ENCODE results near the gene GTPBP1. TPM values are rescaled to one million over a fixed set of nuclear protein-coding genes. Genes with fewer than 3 reads are reported as not detected.

Gene GTPBP1
- total RNA-seq, 1 donor from 2014 or later = 36.5 TPM

DNA sequence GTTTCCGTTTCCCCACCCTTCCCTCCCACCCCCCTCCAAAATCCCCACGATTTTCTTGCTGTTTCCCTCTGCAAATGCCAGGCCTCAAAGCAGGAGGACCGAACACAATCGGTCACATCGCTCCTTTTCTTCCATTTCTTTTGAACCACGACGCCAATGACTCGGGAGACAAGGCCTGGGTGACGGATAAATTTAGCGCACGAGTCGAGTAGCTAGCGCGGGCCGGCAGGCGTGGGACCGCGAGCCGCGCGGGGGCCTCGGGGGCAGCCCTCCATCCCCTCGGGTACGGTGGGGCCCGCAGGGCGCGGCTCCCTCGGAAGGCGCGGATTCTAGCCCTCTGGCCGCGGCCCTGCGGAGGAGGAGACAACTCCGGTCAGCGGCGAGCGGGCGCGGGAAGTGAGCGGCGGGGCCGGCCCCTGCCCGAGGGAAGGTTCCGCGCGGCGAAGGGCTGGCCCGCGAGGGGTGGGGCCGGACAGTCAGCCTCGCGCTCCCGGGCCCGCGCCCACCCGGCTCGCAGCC is 5.4 kb upstream of the GTPBP1 start:
- DNase-seq (peak; percentile 87), ATAC-seq (peak; percentile 44)
- intact Hi-C loops (cut with micrococcal nuclease) = no loop called here

DNA sequence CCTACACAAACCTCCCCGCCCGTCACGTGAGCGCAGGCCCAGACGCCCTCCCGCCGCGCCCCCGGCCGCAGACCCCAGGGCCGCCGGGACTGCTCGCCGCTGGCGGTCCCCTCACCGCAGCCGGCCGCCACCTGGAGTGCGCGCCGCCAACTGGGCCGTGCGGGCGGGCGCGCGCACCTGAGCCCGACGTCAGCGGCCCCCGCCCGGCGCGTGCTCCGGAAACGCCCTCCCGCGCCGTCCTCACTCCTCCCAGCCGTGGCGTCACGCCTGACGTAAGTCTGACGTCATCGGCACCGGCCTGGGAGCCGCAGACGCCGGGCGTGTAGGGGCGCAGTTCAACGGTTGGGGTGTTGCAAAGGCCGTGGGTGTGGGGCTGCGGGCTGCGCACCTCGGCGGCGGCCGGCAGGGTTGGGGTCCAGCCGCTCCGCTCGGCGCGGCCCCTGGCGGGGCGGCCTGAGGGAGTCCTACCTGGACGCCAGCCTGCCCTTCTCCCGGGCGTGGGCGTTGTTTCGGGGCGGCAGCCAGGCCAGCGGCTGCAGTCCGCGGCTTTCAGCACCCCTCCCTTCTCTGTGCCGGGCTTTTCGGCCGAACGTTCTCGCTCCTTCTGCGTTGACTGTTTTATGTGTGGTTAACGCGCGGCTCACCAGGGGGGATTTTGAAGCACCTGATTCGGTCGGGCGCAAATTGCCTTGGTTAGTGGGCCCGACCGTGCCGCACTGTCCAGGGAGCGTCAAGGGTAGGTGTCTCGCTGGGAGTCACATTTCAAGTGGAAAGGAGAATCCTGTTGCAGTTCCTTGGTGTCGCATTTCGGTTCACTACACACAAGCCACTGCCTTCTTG is 4.7 kb upstream of the GTPBP1 start, which contains the start of gene JOSD1:
Gene JOSD1, minus strand, starts transcription at position 155 of the 840 bp plus-strand sequence. CDS start 956 bp downstream, outside the sequence.
- intact Hi-C loops (cut with micrococcal nuclease) = no loop called here
- peak; percentile 62 for ATAC-seq

DNA sequence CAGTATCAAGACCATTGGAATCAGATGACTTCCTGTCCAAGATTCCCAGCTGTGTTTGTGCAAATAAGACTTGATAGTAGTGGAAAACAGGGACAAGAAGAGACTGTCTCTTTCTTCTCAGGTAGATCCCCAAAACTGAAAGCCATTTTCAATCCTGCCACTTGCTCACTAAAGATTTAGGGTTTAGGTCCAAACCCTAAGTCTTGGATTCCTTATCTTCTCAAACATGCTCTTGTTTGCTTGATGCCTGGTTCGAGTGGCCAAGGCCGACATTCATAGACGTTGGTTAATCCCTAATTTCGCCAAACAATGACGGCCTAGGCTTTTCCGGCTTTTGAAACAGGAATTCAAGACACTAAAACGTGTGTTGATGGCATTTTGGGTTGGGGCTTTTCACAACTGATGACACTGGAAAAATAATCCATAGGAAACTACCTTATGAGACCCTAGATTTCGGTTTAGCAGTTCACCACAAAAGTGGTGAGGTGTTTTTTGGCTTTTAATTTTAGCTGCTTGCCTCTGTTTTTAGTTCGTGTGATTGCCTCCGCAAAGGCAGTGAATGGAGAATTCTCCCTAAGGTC is 1.0 kb upstream of the GTPBP1 start:
- intact Hi-C loops (cut with micrococcal nuclease) = no loop called here
- DNase-seq = no peak

More for the DNA sequence above, 4.7 kb upstream of the GTPBP1 start, which contains the start of gene JOSD1:
- DNase-seq = peak; percentile 98

DNA sequence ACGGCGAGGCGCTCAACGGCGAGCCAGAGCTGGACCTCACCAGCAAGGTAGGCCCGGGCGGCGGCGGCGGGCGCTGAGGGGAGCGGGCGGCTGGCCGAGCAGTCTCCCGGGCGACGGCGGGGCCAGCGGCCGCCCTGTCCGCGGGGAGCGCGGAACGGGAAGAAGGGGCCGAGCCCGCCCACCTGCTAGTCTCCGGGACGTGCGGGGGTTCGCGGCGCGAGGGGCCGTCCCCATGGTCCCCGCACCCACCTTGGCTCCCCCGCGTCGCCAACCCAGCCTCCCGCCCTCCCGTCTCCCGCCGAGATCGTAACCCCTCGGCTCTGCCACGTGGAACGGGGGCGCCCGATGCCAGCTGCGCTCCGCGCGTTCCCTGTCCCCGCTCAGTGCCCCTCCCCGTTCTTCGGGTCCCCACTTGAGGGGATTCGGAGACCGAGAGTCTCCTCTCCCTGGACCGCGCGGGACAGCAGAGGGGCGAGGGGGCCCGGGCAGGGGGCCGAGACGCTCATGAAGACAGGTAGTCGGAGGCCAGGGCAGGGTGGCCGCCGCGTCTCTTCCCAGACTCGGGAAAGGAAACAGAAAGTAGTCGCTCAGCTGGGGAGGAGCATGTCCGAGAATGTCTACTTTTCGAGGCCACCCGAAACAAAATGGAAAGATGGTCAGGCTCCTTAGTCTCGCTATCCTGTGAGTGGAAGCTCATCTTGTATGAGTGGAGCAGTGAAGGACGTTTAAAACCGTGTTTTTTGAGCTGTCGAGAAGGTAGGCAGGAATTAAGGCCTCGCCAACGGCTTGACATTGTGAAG is 557 bp downstream of the GTPBP1 start:
- DNase-seq (peak; percentile 63), ATAC-seq (peak; percentile 19)
- intact Hi-C loops (cut with micrococcal nuclease) = no loop called here

More for the DNA sequence above, 1.0 kb upstream of the GTPBP1 start:
- no peak for ATAC-seq

DNA sequence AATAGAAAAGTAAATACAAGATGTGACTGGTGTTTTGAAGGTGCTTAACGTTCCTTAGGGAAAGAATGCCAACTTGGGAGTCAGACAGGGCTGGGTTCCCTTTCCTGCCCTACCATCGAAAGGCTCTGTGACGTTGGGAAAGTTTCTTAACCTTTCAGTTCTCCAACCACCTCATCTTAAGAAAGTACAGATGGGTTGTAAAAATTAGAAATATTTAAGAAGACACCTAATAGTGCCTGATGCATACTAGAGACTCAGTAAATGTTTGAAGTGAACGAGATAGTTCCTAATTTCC is 1.1 kb downstream of the GTPBP1 start:
- ATAC-seq (no peak), DNase-seq (no peak)
- intact Hi-C loops (cut with micrococcal nuclease) = no loop called here

DNA sequence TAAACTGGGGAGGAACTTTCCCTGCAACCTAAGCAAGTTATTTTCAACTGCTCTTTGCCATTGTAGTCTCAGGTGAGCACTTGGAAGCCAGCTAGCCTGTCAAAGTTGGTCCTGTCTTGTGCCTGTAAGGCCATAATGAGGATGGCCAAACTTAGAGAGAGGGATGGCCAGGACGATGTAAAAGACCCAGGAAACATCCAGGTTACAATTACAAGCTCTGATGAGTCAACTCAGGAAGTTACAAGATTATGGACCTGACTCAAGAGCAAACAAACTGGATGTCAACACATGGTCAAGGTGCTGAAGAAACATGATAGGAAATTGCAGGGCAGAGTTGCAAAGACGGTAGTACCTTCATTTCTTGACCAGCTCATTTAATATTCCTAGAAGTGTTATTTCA is 1.6 kb downstream of the GTPBP1 start:
- DNase-seq = no peak
- no peak for ATAC-seq
- intact Hi-C loops (cut with micrococcal nuclease) = no loop called here

DNA sequence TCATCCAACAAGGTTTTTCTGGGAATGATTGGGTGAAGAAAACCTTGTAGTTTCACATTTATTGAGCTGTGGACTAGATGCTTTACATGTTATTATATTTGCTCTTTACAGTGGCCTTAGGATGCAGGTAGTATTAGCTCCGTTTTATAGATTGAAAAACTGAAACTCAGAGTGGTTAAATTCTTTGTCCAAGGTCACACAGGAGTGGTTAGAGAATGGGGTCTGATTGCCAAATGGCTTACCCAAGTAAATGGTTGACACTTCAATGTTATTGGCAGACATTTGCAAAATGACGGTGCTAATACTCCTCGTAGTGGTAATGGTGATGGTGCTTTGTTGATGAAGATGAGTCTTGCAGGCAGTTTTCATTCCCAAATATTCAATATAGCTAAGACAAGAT is 2.2 kb downstream of the GTPBP1 start:
- DNase-seq (no peak), ATAC-seq (no peak)
- intact Hi-C loops (cut with micrococcal nuclease) = no loop called here

DNA sequence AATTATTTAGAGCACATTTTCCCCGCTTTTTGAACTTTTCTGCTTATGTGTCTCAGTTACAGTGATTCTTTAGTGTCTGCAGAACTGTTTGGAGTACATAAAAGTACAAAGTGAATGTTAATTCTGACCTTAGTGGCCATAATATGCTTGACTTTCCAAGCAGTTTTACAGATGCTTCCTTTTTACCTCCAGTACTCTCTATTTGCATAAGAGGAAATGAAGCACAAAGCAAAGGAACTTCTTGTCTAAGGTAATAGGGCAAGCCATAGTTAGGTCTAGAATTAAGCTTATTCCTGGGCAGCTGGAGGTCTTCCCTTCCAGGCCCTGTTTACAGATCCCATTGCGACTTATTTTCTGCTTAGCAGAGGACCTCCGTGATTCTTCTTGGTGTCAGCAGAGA is 3.6 kb downstream of the GTPBP1 start:
- intact Hi-C loops (cut with micrococcal nuclease) = no loop called here
- no peak for DNase-seq
- no peak for ATAC-seq

DNA sequence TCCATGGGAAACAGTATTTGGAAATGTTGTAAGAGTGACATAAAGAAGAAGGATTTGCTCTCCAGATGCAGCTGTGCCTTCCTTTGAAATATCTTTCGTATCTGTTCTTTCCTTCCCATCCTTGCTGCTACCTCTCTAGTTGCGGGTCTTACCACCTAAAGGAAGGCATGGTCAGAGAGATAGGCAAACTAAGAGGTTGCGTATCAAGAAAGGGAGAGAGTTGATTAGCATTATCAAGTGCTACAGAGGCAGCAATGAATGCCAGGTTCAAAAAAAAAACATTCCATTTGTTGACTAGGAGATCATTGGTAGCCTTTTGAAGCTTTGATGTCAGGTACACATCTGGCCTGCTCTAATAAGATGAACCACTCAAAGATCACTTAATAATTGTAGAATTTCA is 4.6 kb downstream of the GTPBP1 start:
- DNase-seq (no peak), ATAC-seq (no peak)
- intact Hi-C loops (cut with micrococcal nuclease) = no loop called here

DNA sequence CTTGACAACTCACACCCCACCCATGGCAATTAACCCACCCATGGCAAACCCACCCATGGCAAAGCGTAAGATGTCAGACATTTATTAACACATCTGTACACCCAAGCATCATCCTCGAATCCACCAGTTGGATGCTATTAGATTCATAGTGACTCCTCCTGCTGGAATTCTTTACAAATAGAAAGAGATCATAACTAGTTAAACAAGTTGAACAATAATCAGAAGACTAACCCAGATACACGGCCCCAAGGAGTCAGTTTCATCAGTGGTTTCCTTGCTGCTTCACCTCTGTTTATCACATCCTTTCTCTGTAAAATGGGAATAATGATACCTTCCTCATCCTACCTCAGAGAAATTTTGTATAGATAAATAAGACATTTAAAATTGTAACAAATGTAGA is 5.1 kb downstream of the GTPBP1 start:
- ATAC-seq (no peak), DNase-seq (no peak)
- intact Hi-C loops (cut with micrococcal nuclease) = no loop called here

DNA sequence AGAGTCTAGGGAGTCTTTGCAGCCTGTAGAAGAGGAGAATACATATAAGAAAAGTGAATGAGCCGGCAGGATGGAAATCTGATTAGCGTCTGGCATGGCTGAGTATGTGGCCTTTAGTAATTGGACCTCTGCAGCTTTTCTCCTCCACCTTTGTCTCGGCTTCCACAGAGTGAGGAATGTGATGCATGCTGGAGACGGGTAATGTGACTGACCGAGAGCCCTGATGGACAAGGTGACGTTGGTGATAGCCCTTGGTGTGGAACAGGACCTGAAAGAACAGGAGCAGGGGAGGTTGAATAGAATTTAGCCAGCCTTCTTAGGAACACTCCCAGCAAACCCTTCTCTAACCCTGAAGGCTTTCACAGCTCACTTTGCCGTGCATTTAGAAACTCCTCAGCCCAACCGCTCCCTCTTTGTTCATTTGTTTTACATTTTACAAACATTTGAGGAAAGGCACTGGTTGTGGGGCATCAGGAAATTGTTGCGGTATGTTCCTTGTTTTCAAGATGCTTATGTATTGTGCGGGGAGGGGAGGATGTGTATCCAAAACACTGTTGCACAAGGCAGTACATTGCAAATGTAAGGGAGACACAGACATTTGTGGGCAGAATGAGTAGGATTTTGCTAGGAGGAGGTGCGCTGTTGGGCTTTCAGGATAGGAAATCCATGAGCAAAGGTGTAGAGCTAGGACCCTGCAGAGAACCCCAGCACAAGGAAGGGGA is 6.9 kb downstream of the GTPBP1 start:
- intact Hi-C loops (cut with micrococcal nuclease) = no loop called here
- ATAC-seq = no peak
- DNase-seq = no peak

DNA sequence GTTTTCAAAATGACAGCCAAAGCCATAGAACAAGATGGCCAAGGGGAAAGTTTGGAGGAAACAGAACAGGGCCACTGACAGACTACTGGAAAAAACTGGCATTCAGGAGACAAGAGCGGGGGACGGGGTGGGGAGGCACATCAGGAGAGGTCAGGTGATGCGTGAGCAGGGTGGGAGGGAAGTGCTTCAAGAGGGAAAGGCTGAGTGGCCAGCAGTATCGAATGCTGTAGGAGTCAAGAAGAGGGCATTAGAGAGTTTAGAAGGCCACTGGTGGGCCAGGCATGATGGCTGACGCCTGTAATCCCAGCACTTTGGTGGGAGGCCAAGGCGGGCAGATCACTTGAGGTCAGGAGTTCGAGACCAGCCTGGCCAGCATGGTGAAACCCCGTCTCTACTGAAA is 8.2 kb downstream of the GTPBP1 start:
- intact Hi-C loops (cut with micrococcal nuclease) = no loop called here
- DNase-seq (no peak), ATAC-seq (peak; percentile 11)

DNA sequence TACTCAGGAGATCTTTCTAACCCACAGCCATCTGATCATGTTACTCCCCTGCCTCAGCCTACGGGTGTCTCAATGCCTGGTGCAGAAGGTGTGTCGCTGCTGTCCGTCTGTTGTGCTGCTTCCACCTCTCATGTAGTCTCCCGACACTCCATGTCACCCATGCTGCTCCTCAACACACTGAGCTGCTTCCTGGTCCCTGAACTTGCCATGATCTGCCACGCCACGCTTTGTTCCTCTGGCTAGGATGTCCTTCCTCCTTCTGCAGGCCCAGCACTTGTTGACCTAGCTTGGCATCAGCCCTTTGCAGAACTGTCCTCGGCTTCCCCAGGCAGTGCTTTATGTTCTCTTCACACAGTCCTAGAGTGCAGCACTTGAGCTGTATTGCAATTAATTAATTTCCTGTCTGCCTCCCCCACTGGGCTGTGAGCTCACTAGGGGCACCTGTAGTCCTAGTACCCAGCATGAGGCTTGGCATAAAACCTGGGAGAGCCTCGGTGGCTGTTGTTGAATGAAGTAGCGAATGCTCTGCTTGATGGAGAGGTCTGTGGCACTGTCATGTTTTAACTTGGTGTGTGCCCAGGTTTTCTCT is 9.5 kb downstream of the GTPBP1 start:
- DNase-seq (no peak), ATAC-seq (peak; percentile 36)
- intact Hi-C loops (cut with micrococcal nuclease) = no loop called here

DNA sequence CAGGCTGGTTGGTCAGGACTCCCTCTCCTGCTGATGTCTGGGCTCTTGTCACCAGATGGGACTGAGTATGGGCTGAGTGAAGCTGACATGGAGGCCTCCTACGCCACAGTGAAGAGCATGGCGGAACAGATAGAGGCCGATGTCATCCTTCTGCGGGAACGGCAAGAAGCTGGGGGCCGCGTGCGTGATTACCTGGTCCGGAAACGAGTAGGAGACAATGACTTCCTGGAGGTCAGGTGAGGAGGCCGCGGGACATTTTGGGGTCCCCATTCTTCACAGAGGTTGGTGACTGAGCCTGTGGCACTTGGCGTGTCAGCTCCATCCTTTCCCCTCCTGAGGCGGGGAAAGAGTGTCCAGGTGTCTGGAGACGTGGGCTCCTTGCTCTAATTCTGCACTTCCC is 10.1 kb downstream of the GTPBP1 start:
- no peak for ATAC-seq
- intact Hi-C loops (cut with micrococcal nuclease) = no loop called here
- no peak for DNase-seq

DNA sequence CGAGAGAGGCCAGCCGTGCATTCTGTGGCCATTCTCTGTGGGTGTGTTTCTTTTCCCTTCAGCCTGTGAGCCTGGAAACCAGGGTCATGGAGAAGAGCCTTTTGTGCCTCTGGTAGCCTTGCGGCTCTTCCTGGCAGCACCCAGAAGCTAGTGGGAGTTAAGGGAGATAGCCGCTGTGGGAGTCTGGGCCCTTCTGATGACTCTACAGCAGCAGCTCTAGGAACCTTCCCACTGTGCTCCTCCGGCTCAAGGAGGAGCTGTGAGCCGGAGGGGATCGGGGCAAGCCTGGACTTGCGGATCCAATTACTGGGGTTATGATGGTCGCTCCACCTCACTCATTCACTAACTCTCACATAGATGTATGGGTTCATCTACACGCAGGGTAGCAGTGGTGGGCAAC is 10.5 kb downstream of the GTPBP1 start:
- intact Hi-C loops (cut with micrococcal nuclease) = no loop called here
- DNase-seq = no peak
- ATAC-seq = no peak

DNA sequence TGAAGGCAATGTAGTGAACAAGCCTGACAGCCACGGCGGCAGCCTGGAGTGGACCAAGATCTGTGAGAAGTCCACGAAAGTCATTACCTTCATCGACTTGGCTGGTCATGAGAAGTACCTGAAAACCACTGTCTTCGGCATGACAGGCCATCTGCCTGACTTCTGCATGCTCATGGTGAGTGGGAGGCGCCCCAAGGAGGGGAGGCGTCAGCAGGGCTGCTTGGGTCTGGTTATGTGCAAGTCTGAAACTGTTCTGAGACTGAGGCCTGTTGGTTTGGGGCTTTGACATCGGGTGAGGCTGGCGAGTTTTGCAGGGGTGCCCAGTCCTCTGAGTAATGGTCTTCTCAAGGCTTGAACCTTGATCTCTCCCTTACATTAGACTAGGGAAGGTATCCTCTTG is 11.1 kb downstream of the GTPBP1 start:
- no peak for ATAC-seq
- intact Hi-C loops (cut with micrococcal nuclease) = no loop called here
- no peak for DNase-seq

DNA sequence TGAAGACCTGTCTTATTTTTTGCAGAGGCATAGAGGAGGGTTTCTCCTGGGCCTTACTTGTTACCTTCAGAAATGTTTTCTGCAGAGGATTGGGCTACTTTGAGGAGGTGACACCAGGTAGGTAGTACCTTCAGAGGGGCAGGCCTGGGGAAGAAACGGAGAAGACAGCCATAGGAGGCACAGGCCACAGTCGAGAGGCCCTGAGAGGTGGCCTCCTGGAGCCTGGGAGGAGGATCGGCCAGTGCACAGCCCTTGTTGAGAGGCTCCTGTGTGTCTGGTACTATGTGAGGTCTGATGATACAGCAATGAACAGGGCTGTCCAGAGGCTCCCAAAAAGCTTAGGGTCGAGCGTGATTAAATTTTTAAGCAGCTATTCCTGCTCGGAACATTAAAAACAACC is 11.5 kb downstream of the GTPBP1 start:
- DNase-seq (no peak), ATAC-seq (no peak)
- intact Hi-C loops (cut with micrococcal nuclease) = no loop called here

DNA sequence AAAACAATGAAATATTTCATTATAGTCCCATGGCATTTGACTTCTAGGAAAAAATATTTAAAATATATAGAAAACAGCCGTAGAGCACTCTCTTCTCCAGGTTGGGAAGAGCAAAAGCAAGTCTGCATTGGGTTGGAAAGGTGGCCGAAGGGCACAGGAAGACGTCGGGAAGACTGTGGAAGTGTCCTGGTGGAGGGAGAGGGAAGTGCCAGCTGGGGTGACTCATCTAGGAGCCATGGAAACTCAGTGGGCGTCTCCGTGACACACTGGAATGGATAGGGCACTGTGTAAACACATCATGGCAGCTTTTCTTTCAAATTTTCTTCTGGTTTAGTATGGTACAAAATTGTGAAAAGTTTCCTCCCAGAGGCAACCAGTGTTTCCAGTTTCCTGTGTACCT is 12.7 kb downstream of the GTPBP1 start:
- DNase-seq = no peak
- intact Hi-C loops (cut with micrococcal nuclease) = no loop called here
- peak; percentile 81 for ATAC-seq

DNA sequence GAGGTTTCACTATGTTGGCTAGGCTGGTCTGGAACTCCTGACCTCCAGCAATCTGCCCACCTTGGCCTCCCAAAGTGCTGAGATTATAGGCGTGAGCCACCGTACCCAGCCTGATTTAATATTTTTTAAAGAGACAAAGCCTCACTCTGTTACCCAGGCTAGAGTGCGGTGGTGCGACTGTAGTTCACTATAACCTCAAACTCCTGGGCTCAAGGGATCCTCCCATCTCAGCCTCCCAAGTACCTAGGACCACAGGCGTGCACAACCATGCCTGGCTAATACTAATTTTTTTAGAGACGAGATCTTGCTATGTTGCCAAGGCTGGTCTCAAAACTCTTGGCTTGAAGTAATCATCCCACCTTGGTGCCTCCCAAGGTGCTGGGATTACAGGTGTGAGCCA is 13.5 kb downstream of the GTPBP1 start:
- DNase-seq = no peak
- intact Hi-C loops (cut with micrococcal nuclease) = no loop called here
- no peak for ATAC-seq
